Fibroblast of skin of back (primary cell): Measurements from ENCODE around the gene C1QTNF1.

Experiments used
- DNase-seq: peaks from one replicate; pipeline ENCODE4 v3.0.0-alpha.2; 2013

The C1QTNF1 gene

GRCh38 chr17:79081571-79082276 is 57.8 kb downstream of the C1QTNF1 start:
- DNase-seq = no peak

DNA sequence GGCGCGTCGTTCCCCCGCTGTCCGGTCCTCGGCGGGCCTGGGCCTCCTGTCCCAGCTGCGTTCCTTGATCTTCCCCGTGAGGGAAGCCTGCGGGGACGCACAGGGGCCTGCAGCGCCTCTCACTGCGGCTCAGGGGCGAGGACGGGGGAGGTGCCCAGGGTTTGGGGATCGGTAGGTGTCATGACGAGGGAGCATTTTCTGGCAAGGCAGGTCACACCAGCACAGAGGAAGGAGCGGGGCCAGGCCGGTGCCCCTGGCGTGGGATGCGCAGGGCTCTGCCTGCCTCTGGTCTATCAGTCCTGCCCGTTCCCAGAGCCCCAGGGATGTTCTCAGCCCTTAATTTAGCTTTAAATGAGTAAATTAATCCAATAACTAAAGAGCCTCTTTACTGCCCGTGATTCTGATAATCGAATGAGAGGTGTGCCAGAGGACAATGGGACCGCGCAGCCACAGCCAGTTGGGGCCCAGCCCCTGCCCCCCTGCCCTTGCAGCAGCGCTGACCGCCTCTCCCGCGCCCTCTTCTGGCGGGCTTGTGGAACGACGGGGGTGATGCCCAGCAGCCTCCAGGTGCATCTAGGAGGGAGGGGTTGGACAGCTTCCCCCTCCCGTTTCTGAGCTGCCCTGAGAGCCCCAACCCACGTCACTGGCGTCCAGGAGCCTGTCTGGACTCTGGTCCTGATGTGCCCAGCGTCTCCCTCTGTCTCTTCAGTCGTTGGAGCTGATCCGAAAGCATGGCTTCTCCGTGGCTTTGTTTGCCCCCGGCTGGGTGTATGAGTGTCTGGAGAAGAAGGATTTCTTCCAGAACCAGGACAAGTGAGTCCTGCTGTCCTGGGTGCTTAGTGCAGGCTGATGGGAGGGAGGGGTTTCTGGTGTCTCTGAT is 58.6 kb downstream of the C1QTNF1 start:
- DNase-seq = peak; percentile 24

GRCh38 chr17:79083191-79083971 is 59.4 kb downstream of the C1QTNF1 start:
- DNase-seq = no peak

- DNase-seq = no peak
Observed at GRCh38 chr17:79084291-79085153, 60.6 kb downstream of the C1QTNF1 start.

GRCh38 chr17:79085154-79085920 is 61.4 kb downstream of the C1QTNF1 start:
- no peak for DNase-seq

DNA sequence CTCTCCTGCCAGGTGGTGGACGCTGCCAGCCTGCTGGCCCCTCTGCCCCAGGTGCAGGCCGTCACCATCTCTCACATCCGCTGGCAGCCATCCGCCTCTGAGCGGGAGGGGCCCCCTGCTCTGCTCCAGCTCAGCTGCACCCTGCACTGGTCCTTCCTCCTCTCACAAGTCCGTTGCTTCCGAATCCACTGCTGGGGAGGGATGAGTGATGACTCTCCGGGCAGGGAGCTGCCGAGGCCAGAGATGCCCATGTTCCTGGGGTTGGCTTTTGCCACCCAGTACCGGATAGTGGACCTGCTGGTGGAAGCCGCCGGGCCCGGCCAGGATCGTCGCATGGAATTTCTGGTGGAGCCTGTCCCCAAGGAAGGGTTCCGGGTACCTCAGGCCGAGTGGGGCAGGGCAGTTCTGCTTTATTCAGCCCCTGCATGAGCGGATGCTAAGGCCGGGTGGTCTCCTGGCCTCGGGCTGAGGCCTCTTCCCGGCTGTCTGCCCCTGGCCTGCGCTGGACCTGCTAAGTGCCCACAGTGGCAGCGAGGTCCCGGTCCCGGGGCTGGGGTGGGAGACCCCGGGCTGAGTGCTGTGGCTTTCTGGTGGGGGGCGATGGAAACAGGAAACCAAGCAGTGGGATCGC is 62.1 kb downstream of the C1QTNF1 start:
- DNase-seq = no peak

GRCh38 chr17:79086609-79087427 is 62.8 kb downstream of the C1QTNF1 start:
- DNase-seq = no peak

DNA sequence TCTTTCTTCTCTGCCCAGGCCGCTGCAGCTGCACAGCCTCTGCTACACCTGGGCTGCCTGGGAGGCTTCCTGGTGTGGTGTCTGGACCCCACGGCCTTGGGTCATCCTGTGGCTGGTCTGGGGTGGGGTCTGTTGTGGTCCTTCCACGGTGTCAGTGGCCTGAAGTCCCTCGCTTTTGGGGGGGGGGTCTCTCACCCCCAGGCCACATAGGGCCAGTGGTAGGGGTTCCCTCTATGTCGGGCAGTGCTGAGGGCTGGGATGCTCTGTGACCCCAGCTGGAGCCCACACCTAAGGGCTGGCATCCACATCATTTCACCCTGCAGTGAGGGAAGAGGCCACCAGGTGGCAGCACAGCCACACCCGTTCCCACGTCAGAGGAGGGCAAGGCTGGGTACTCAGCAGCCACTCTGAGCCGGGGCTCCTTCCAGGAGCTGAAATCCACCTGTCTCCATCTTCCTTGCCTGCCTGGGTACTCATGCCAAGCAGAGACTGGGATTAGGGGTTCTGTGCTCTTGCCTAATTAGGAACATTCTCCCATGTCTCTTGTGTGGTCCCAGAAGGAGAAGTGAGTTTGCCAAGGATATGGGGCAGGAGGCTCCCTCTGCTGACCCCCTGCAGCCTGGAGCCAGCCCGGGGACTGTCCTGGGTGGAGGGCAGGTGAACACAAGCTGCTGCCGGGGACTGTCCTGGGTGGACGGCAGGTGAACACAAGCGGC is 63.6 kb downstream of the C1QTNF1 start:
- peak; percentile 44 for DNase-seq

GRCh38 chr17:79088247-79088996 is 64.5 kb downstream of the C1QTNF1 start:
- no peak for DNase-seq

DNA sequence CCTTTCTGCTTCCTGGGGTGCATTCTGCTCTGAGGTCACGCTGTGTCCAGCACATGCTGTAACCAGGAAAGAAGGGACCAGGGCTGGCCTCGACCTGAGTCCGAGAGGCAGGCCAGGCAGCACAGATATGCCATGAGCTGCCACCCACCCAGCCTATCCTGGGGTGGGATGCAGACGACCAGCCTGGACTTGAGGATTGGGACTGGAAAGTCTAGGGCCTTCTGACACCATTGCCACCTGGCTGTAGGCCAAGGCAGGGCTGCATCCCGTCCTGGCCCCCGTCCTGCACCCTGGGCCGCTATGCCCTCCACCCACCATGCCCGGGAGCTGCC is 65.0 kb downstream of the C1QTNF1 start:
- no peak for DNase-seq

DNA sequence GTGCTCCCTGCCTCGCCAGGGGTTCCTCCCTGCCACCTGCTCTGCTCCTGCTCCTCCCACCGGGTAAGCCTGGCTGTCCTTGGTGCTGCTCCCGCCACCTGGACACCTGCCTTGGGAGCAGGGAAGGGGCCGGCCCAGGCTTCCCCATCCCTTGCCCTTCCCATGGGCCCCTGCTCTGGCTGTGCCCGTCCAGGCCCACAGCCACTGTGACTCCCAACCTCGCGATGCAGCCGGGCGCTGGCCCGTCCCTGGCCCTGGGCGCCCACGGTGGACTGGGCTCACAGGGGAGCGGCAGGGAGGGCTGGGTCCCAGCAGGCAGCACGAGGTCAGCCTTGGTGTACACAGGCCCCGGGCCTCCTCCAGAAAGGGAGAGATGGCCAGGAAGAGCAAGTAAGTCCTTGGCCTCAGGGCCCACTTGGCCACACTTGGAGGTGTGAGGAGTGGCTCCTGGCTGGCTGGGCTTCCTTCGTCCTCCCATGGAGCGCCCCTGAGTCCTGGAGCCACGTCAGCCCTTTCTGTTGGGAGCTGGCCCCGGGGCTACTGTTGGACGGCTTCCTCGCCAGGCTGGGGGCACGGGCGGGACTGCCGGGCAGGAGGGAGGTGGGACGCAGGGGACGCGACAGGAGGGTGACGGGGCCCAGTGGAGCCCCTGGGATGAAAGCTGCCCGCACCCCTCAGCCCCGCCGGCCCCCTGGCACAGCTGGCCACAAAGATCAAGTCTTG is 65.9 kb downstream of the C1QTNF1 start:
- no peak for DNase-seq

GRCh38 chr17:79090443-79091225 is 66.7 kb downstream of the C1QTNF1 start:
- peak; percentile 16 for DNase-seq

DNA sequence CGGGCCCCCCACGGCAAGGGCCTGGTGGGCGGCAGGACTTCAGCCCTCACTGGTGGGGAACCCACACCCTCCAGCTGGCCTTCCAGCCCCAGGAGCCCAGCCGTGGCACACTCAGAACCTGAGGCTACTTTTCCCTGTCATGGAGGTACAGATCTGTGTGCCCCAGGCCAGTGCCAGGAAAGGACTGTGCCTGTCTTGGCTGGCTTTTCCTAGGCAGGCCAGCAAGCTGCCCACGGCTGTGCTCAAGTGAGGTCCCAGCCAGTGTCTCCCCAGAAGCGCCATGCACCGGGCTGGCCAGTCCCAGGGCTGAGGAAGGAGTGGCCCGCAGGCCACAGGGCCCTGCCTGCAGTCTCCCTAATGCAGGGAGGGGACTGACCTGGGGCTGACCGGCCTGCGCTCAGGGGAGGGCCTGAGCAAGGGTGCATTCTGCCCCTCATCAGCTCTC is 67.3 kb downstream of the C1QTNF1 start:
- DNase-seq = no peak

DNA sequence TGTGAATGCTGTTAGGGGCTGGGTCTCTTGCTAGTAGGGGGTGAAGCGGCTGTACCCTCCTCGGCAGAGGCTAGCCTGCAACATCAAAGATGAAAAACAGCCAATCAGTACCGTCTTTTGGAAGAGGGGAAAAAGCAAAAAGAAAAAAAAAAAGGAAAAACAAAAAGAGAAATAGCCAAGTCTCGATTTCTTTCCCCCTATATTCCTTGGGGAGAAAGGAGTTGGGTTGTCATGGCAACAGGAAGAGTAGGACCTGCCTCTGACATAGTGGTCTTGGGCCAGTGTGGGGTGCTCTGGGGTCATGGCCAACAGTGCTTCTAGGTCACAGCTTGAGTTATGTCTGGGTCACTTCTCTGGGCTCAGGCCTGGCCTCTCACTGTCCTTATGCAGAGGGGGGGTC is 68.6 kb downstream of the C1QTNF1 start:
- no peak for DNase-seq

- no peak for DNase-seq
Observed at GRCh38 chr17:79093270-79093669, 69.3 kb downstream of the C1QTNF1 start.

GRCh38 chr17:79094261-79094660 is 70.3 kb downstream of the C1QTNF1 start:
- DNase-seq = no peak
